IPS-18c (cell line): ENCODE results near the gene ARL6IP4.
"Not testable (repeated sequence)": the region's sequence is repeated elsewhere in the genome, so short reads cannot be mapped to it uniquely, and the experiment has no call there.

Experiments
- H3K4me3 ChIP-seq: 2 replicates; pipeline ENCODE4 v1.7.0; 2013; ENCODE audit warnings: low read depth, mild to moderate bottlenecking, low read length, moderate library complexity; ENCODE audit not compliant: insufficient read depth
- H3K9me3 ChIP-seq: one replicate; pipeline ENCODE4 v1.6.1; 2013; ENCODE audit warnings: mild to moderate bottlenecking, low read length, moderate library complexity; ENCODE audit not compliant: control insufficient read depth, insufficient read depth

Gene ARL6IP4

GRCh38 chr12:123013185-123014095, 33.0 kb downstream of the ARL6IP4 start:
- Histone ChIP-seq H3K4me3 (no peak overlapping the region), H3K9me3 (no peaks in the 10 kb centered on the region)

GRCh38 chr12:123014473-123014872, 34.0 kb downstream of the ARL6IP4 start:
- not testable (repeated sequence) for H3K4me3 ChIP-seq, H3K9me3 ChIP-seq

- Histone ChIP-seq H3K4me3 (no peak overlapping the region), H3K9me3 (no peaks in the 10 kb centered on the region)
Observed at GRCh38 chr12:123017753-123018152, 37.3 kb downstream of the ARL6IP4 start.

DNA sequence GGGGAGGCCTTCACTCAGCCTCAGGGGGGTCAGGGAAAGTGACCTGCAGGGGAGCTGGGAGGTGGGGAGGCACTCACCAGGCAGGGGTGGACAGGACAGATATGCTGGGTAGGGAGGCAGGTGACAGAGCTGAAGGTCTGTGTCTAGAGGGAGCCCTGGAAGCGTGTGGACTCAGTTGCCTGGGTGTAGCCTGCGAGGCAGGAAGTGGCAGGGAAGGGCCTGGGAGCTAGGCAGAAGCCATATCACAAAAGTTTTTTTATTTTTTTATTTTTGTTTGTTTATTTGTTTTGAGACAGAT, 39.3 kb downstream of the ARL6IP4 start:
- H3K4me3 ChIP-seq: no peak overlapping the region
- no peaks in the 10 kb centered on the region for H3K9me3 ChIP-seq

DNA sequence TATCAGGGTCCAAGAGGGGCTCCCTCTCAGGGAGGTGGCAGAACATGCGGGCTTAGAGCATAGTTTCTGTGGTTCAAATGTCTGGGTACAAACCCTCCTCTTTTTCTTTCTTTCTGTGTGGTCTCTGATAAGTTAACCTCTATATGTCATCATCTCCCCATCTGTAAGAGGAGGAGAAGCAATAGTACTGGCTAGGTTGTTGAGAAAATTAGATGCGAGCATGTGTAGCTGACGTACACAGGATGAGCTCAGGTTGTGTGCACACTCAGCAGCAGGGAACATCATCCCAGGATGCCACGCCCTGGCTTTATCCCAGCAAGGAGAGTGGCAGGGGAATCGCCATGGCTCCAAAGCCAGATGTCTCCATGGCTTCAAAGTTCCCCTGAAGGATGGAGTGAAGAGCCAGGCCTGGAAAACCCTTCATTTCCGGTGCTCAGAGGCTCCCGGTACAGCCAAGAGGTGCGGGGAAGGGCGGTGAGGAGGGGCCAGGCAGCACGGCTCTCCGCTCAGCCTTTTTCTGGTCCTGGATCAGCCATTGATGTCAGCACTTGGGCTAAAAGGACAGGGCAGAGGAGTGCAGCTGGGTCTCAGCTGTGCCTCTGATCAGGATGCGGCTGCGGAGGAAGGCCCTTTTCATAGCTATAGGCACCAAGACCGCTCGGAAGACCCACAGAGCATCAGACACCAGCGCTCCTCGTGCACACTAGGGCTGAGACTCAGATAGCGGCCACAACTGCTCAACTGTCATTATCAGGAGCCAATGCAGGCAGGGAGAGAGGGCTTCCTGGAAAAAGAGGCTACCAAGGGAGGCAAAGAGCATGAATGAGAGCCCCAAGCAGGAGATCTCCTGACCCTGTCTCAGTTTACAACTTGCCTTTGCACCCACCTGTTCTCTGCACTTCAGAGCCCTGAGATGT, 41.5 kb downstream of the ARL6IP4 start:
- no peak overlapping the region for H3K4me3 ChIP-seq

DNA sequence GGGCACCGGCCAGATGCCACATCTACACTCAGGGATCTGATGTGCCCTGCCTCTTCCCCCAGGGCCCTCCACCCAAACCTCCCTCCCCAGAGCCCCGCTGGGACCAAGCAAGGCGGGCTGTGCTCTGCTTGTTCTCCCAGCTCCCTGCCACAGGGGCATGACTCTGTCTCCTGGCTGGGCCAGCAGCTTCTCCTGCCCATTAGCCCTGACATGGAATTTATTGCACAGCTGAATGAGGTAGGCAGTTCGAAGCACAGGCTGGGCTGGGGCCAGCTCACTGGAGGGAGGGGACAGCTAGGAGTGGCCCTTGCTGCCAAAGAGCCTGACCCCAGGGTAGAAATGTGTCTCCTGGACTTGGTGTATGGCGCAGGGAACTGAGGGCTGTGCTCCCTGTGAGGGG, 42.4 kb downstream of the ARL6IP4 start:
- no peaks in the 10 kb centered on the region for H3K9me3 ChIP-seq
- H3K4me3 ChIP-seq: no peak overlapping the region

More for the DNA sequence above, 41.5 kb downstream of the ARL6IP4 start:
- H3K9me3 ChIP-seq: no peaks in the 10 kb centered on the region

- no peak overlapping the region for H3K4me3 ChIP-seq
- no peaks in the 10 kb centered on the region for H3K9me3 ChIP-seq
Observed at GRCh38 chr12:123024819-123025391, 44.4 kb downstream of the ARL6IP4 start.

- H3K4me3 ChIP-seq: no peak overlapping the region
Observed at GRCh38 chr12:123026094-123026853, 45.8 kb downstream of the ARL6IP4 start.

GRCh38 chr12:123027726-123028445, 47.4 kb downstream of the ARL6IP4 start:
- no peaks in the 10 kb centered on the region for H3K9me3 ChIP-seq
- no peak overlapping the region for H3K4me3 ChIP-seq

More at GRCh38 chr12:123026094-123026853, 45.8 kb downstream of the ARL6IP4 start:
- no peaks in the 10 kb centered on the region for H3K9me3 ChIP-seq

DNA sequence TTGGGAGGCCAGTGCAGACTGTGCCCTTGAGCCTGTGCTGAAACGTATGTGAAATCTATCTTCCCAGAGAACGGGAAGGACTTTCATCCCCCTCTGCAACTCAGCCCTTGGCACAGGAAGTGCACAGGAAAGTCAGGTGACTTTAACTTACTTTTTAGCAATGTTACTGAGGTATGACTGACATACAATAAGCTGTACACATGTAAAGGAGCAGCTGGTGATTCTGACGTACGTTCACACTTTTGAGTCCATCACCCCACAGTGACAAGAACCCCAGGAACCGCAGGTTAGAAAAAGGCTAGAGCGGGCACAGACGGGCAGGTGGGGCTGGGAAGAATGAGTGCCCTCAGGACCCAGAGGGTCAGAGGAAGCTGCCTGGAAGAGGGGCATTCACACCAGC, 48.0 kb downstream of the ARL6IP4 start:
- no peaks in the 10 kb centered on the region for H3K9me3 ChIP-seq
- no peak overlapping the region for H3K4me3 ChIP-seq

GRCh38 chr12:123029550-123029949, 49.1 kb downstream of the ARL6IP4 start:
- no peaks in the 10 kb centered on the region for H3K9me3 ChIP-seq
- H3K4me3 ChIP-seq: no peak overlapping the region

DNA sequence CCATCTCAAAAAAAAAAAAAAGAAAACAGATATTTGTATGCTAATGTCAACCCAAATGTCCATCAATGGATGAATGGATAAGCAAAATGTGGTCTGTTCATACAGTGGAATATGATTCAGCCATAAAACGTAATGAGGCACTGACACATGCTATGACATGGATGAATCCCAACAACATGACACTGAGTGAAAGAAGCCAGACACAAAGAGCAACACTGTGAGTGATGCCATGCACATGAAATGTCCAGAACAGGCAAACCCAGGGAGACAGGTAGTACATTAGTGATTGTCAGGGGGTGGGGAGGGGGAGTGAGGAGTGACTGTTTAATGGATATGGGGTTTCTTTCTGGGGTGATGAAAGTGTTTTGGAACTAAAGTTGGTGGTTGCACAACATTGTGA, 50.2 kb downstream of the ARL6IP4 start:
- no peaks in the 10 kb centered on the region for H3K9me3 ChIP-seq
- H3K4me3 ChIP-seq: no peak overlapping the region

GRCh38 chr12:123031171-123031845, 50.8 kb downstream of the ARL6IP4 start:
- H3K4me3 ChIP-seq: no peak overlapping the region
- no peaks in the 10 kb centered on the region for H3K9me3 ChIP-seq
